GM12874 (cell line): ENCODE results near the gene KCNS1.

Experiments
- CTCF ChIP-seq: IDR thresholded peaks from 2 replicates; pipeline ENCODE4 v1.5.1; 2011; ENCODE audit warnings: low read depth, mild to moderate bottlenecking, control low read depth, low read length, moderate library complexity; ENCODE audit not compliant: insufficient read depth

Gene KCNS1

GRCh38 chr20:45103072-45103471, 2.1 kb upstream of the KCNS1 start:
- TF ChIP-seq CTCF = no peak

GRCh38 chr20:45101333-45101850, 465 bp upstream of the KCNS1 start:
- no peak for TF ChIP-seq CTCF

- no peak for TF ChIP-seq CTCF
These were observed 2.7 kb downstream of the KCNS1 start for GRCh38 chr20:45098103-45098773.

GRCh38 chr20:45097485-45098102, 3.3 kb downstream of the KCNS1 start:
- TF ChIP-seq CTCF = 0 out of 2 replicates have a peak, but pooled peaks have one; percentile 19

- TF ChIP-seq CTCF = no peak
These were observed 4.1 kb downstream of the KCNS1 start for GRCh38 chr20:45096781-45097180.

GRCh38 chr20:45095805-45096238, 5.1 kb downstream of the KCNS1 start:
- peak; percentile 75 for TF ChIP-seq CTCF

- no peak for TF ChIP-seq CTCF
These were observed 5.9 kb downstream of the KCNS1 start for GRCh38 chr20:45094864-45095574.
